Neural progenitor cell (in vitro differentiated cells): ENCODE data around the gene DHRS2.

Experiments used
- EZH2phosphoT487 ChIP-seq: fragments of 200-600 bp; sonication (generic); IDR thresholded peaks from 2 replicates; pipeline ENCODE4 v1.6.1; 2017; ENCODE audit warnings: antibody characterized with exemption
- TF ChIP-seq, protein P1 (sequence below): fragments of 200-600 bp; sonication (generic); IDR thresholded peaks from 2 replicates; pipeline ENCODE4 v1.5.1; 2017; ENCODE audit warnings: antibody characterized with exemption, mild to moderate bottlenecking

DNA sequence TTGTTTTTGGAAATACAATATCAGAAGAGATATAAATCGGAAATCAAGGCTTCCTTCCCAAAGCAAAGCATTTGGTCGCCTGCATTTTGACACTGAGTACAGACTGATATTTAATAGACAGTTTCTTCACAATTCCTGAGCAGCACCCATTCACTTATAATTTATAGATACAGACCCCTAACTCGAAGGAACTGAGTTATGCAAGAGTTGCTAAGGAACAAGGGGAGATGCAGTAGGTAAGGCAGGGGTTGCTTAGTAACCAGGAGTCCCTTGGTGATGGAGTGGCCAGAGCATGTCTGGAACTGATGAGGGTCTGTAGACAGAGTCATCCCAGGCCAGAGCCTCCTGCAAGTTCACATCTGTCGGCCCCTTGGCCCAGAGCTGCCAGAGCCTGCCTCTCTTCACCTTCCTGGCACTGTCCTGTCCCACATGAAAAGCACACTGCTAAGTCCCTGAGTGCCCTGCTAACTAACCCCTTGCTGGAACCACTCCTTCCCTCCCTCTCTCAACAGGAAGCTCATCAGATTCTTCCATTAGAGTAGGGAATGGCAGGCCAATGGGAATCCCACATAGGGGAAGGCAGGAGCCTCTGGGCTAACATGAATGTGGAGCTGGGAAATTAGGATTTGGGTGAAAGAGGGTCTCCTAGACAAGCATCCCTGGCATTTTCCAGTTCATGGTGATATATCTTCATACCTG lies 3.6 kb upstream of the DHRS2 start:
- TF ChIP-seq, protein P1, sequence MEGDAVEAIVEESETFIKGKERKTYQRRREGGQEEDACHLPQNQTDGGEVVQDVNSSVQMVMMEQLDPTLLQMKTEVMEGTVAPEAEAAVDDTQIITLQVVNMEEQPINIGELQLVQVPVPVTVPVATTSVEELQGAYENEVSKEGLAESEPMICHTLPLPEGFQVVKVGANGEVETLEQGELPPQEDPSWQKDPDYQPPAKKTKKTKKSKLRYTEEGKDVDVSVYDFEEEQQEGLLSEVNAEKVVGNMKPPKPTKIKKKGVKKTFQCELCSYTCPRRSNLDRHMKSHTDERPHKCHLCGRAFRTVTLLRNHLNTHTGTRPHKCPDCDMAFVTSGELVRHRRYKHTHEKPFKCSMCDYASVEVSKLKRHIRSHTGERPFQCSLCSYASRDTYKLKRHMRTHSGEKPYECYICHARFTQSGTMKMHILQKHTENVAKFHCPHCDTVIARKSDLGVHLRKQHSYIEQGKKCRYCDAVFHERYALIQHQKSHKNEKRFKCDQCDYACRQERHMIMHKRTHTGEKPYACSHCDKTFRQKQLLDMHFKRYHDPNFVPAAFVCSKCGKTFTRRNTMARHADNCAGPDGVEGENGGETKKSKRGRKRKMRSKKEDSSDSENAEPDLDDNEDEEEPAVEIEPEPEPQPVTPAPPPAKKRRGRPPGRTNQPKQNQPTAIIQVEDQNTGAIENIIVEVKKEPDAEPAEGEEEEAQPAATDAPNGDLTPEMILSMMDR = no peak
- TF ChIP-seq EZH2phosphoT487 = no peak
